ENCODE results near the gene ADIPOR2. TPM values are rescaled to one million over a fixed set of nuclear protein-coding genes. Genes with fewer than 3 reads are reported as not detected.

ADIPOR2 gene
- total RNA-seq, 1 experiment from 2014 or later = 26.5 TPM

- H2AFZ ChIP-seq (ENCODE audit: low read length) = no peak overlapping the region
- H3F3A ChIP-seq (ENCODE audit: low read length, unreplicated experiment) = no peaks in the 10 kb centered on the region
- peak; percentile 10 for DNase-seq
- no peaks in the 10 kb centered on the region for H3K79me2 ChIP-seq (ENCODE audit: low read length)
- no peak overlapping the region for H3K9ac ChIP-seq (ENCODE audit: low read length)
- intact Hi-C loops (cut with micrococcal nuclease) = no loop called here
- ATAC-seq = no peak
- no peaks in the 10 kb centered on the region for H3K9me3 ChIP-seq (ENCODE audit: low read length)
- no peaks in the 10 kb centered on the region for H3K36me3 ChIP-seq (ENCODE audit: low read depth, low read length)
- ChIA-PET POLR2A (ENCODE audit: unreplicated experiment) (no interaction called here), CTCF (interaction anchor here (1.0 kb wide), 1 partner anchor 269 kb away, joined by 3 read pairs; no protein-coding TSS in a partner anchor)
- no peak overlapping the region for H3K4me3 ChIP-seq (ENCODE audit: low read length)
- TF ChIP-seq EZH2phosphoT487 (IDR thresholded peaks at IDR 0.05; ENCODE audit: borderline replicate concordance, low read length) = no peak
- no peak for TF ChIP-seq EZH2 (IDR thresholded peaks at IDR 0.05; ENCODE audit: low read length, unreplicated experiment)
- no peak for TF ChIP-seq CTCF (conservative IDR thresholded peaks at IDR 0.05; ENCODE audit: low read depth, low read length)
- H3K27me3 ChIP-seq (ENCODE audit: low read length) = no peaks in the 10 kb centered on the region
- no TSS peak for BruUV-seq (replicated peaks)
- no peaks in the 10 kb centered on the region for H4K20me1 ChIP-seq (ENCODE audit: low read length)
- H3K27ac ChIP-seq (ENCODE audit: low read length) = no peak overlapping the region
- H3K4me2 ChIP-seq (ENCODE audit: low read length) = no peak overlapping the region
- no peaks in the 10 kb centered on the region for H3K9me2 ChIP-seq (replicated peaks; ENCODE audit: low read length)
- no peaks in the 10 kb centered on the region for H3K4me1 ChIP-seq (ENCODE audit: insufficient read depth, low read length)
These were observed 20.3 kb upstream of the ADIPOR2 start for GRCh38 chr12:1670358-1671268.

GRCh38 chr12:1676043-1676442, 14.8 kb upstream of the ADIPOR2 start:
- no peak overlapping the region for H3K9ac ChIP-seq (ENCODE audit: low read length)
- CTCF ChIA-PET = no interaction called here
- intact Hi-C loops (cut with micrococcal nuclease) = no loop called here
- no peaks in the 10 kb centered on the region for H3K79me2 ChIP-seq (ENCODE audit: low read length)
- BruUV-seq (replicated peaks) = no TSS peak
- H3K4me1 ChIP-seq (ENCODE audit: insufficient read depth, low read length) = no peaks in the 10 kb centered on the region
- no peaks in the 10 kb centered on the region for H4K20me1 ChIP-seq (ENCODE audit: low read length)
- no peaks in the 10 kb centered on the region for H3K9me2 ChIP-seq (replicated peaks; ENCODE audit: low read length)
- no peak overlapping the region for H3K4me3 ChIP-seq (ENCODE audit: low read length)
- H3K27ac ChIP-seq (ENCODE audit: low read length) = no peak overlapping the region
- no peak overlapping the region for H3K4me2 ChIP-seq (ENCODE audit: low read length)
- TF ChIP-seq EZH2 (IDR thresholded peaks at IDR 0.05; ENCODE audit: low read length, unreplicated experiment) = no peak
- no peak for TF ChIP-seq EZH2phosphoT487 (IDR thresholded peaks at IDR 0.05; ENCODE audit: borderline replicate concordance, low read length)
- no peak for TF ChIP-seq CTCF (conservative IDR thresholded peaks at IDR 0.05; ENCODE audit: low read depth, low read length)
- no peak for DNase-seq
- H3F3A ChIP-seq (ENCODE audit: low read length, unreplicated experiment) = no peaks in the 10 kb centered on the region
- H3K27me3 ChIP-seq (ENCODE audit: low read length) = no peaks in the 10 kb centered on the region
- no peak overlapping the region for H2AFZ ChIP-seq (ENCODE audit: low read length)
- ATAC-seq = no peak
- no peaks in the 10 kb centered on the region for H3K36me3 ChIP-seq (ENCODE audit: low read depth, low read length)
- H3K9me3 ChIP-seq (ENCODE audit: low read length) = no peaks in the 10 kb centered on the region
- POLR2A ChIA-PET (ENCODE audit: unreplicated experiment) = no interaction called here

All from PC-3 (cell line).